HepG2 (cell line): Measurements from ENCODE around the gene KHK. TPM values are rescaled to one million over a fixed set of nuclear protein-coding genes. Genes with fewer than 3 reads are reported as not detected.

Experiments used
- EEA1 ChIP-seq: sonication (generic); formaldehyde crosslinking; IDR thresholded peaks from 2 replicates; pipeline ENCODE4 v1.5.1; 2020; ENCODE audit warnings: mild to moderate bottlenecking, missing genetic modification reagents, borderline replicate concordance
- HOXD1 ChIP-seq: sonication (generic); formaldehyde crosslinking; IDR thresholded peaks from 2 replicates; pipeline ENCODE4 v1.5.0; 2020; ENCODE audit warnings: missing genetic modification reagents
- JUND ChIP-seq: sonication (generic); formaldehyde crosslinking; IDR thresholded peaks from 2 replicates; pipeline ENCODE4 v1.8.0; 2022; ENCODE audit warnings: mild to moderate bottlenecking, missing genetic modification reagents
- PHF5A ChIP-seq: IDR thresholded peaks from one replicate; pipeline ENCODE4 v1.6.1; 2018; ENCODE audit warnings: low read depth, missing genetic modification reagents; ENCODE audit not compliant: unreplicated experiment
- POLR2A ChIP-seq, 2 experiments: IDR thresholded peaks; 2 replicates each; pipeline ENCODE4 v1.6.1; 2011; ENCODE audit warnings: low read depth in 2 of 2, low read length in 2 of 2, mild to moderate bottlenecking in 1 of 2, moderate library complexity in 1 of 2; ENCODE audit not compliant: insufficient read depth in 1 of 2
- SAP130 ChIP-seq: IDR thresholded peaks from 2 replicates; pipeline ENCODE4 v1.6.1; 2016; ENCODE audit warnings: low read depth
- SMARCC2 ChIP-seq: fragments of 450-650 bp; IDR thresholded peaks from 2 replicates; pipeline ENCODE4 v1.6.1; 2017; ENCODE audit warnings: antibody characterized with exemption, mild to moderate bottlenecking
- TARDBP ChIP-seq: sonication (generic); formaldehyde crosslinking; IDR thresholded peaks from 2 replicates; pipeline ENCODE4 v1.8.0; 2022; ENCODE audit warnings: mild to moderate bottlenecking, missing genetic modification reagents
- U2AF1 ChIP-seq: fragments of 200-400 bp; formaldehyde crosslinking; optimal IDR thresholded peaks from 2 replicates; pipeline ENCODE3; 2017; ENCODE audit warnings: mild to moderate bottlenecking, low read depth, low read length
- ZNF274 ChIP-seq: sonication (generic); formaldehyde crosslinking; IDR thresholded peaks from 2 replicates; pipeline ENCODE4 v1.5.1; 2020; ENCODE audit warnings: mild to moderate bottlenecking, missing genetic modification reagents
- ZNF547 ChIP-seq: sonication (generic); formaldehyde crosslinking; IDR thresholded peaks from 2 replicates; pipeline ENCODE4 v1.5.1; 2020; ENCODE audit warnings: mild to moderate bottlenecking, missing genetic modification reagents
- ZNF644 ChIP-seq: IDR thresholded peaks from 2 replicates; pipeline ENCODE4 v1.6.1; 2016; ENCODE audit warnings: low read depth
- ZSCAN29 ChIP-seq: sonication (generic); formaldehyde crosslinking; conservative IDR thresholded peaks from 2 replicates; pipeline ENCODE4 v1.4.0; 2020; ENCODE audit warnings: mild to moderate bottlenecking, missing genetic modification reagents
- polyA plus RNA-seq, 8 experiments: library from polyadenylated mRNA; depleted of rRNA in 3 of 8; stranded (reverse) in 7 of 8; unstranded in 1 of 8; fragments of >200 nt; fragmentation: Illumina TruSeq in 4 of 8; extraction: Trizol in 4 of 8; gene quantifications; 2 replicates each; pipeline versions ENCODE4 v1.2.1 to v1.2.3, GENCODE V29; 2011 to 2016; ENCODE audit warnings: low read depth in 4 of 8, missing spikeins in 1 of 8, mixed read lengths in 1 of 8; ENCODE audit not compliant: insufficient read depth in 1 of 8
- total RNA-seq, 5 experiments: library from RNA; depleted of rRNA; stranded (reverse); fragments of >200 nt; fragmentation: Illumina TruSeq; extraction: Trizol; gene quantifications; 2 replicates each; pipeline ENCODE4 v1.2.3, GENCODE V29; 2016; ENCODE audit warnings: low read depth in 1 of 5
- TF ChIP-seq, protein P1 (sequence below): sonication (generic); formaldehyde crosslinking; IDR thresholded peaks from 2 replicates; pipeline ENCODE4 v1.4.0; 2020; ENCODE audit warnings: missing genetic modification reagents, borderline replicate concordance
- TF ChIP-seq, protein P2 (sequence below): sonication (generic); formaldehyde crosslinking; IDR thresholded peaks from 2 replicates; pipeline ENCODE4 v1.8.0; 2022; ENCODE audit warnings: mild to moderate bottlenecking, missing genetic modification reagents, borderline replicate concordance
- TF ChIP-seq, protein P3 (sequence below), 2 experiments: sonication (generic) in 1 of 2; formaldehyde crosslinking in 1 of 2; IDR thresholded peaks; 2 replicates each; pipeline versions ENCODE4 v1.4.0 to v1.6.1; 2016 to 2020; ENCODE audit warnings: borderline replicate concordance in 1 of 2, low read depth in 1 of 2, mild to moderate bottlenecking in 1 of 2, missing genetic modification reagents in 1 of 2

KHK gene
- total and polyA plus RNA-seq, 2 of the 13 experiments (the other 11 are each of a cell fraction or from before 2014, with no cell fraction given) = 40.9 to 99.2 TPM

GRCh38 chr2:27086090-27086723 is 365 bp upstream of the KHK start (continued):
- TF ChIP-seq, protein P1, sequence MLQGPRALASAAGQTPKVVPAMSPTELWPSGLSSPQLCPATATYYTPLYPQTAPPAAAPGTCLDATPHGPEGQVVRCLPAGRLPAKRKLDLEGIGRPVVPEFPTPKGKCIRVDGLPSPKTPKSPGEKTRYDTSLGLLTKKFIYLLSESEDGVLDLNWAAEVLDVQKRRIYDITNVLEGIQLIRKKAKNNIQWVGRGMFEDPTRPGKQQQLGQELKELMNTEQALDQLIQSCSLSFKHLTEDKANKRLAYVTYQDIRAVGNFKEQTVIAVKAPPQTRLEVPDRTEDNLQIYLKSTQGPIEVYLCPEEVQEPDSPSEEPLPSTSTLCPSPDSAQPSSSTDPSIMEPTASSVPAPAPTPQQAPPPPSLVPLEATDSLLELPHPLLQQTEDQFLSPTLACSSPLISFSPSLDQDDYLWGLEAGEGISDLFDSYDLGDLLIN (CRISPR knock-in tag) = peak; percentile 94; the same call in 1 of the 2 replicates
- TF ChIP-seq EEA1 (CRISPR knock-in tag) (peak; percentile 58; the same call in 1 of the 2 replicates), ZSCAN29 (CRISPR knock-in tag) (0 out of 2 replicates have a peak, but pooled peaks have one; percentile 4), TARDBP (CRISPR knock-in tag) (0 out of 2 replicates have a peak, but pooled peaks have one; percentile 49), ZNF547 (CRISPR knock-in tag) (peak; percentile 67; the same call in 1 of the 2 replicates), JUND (CRISPR knock-in tag) (no peak), SAP130 (CRISPR knock-in tag) (peak; percentile 78; the same call in 1 of the 2 replicates), SMARCC2 (no peak), U2AF1 (no peak), PHF5A (CRISPR knock-in tag) (peak; percentile 82), HOXD1 (CRISPR knock-in tag) (peak; percentile 88; the same call in 1 of the 2 replicates), POLR2A (IDR thresholded peaks at IDR 0.05; ENCODE audit: insufficient read depth in 1 of 2, low read depth in 2 of 2, low read length in 2 of 2) (no peak), ZNF274 (CRISPR knock-in tag) (no peak; the same call in 1 of the 2 replicates), ZNF644 (CRISPR knock-in tag) (no peak)
- TF ChIP-seq, protein P2, sequence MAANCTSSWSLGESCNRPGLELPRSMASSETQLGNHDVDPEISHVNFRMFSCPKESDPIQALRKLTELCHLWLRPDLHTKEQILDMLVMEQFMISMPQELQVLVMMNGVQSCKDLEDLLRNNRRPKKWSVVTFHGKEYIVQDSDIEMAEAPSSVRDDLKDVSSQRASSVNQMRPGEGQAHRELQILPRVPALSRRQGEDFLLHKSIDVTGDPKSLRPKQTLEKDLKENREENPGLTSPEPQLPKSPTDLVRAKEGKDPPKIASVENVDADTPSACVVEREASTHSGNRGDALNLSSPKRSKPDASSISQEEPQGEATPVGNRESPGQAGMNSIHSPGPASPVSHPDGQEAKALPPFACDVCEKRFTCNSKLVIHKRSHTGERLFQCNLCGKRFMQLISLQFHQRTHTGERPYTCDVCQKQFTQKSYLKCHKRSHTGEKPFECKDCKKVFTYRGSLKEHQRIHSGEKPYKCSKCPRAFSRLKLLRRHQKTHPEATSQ (CRISPR knock-in tag) = no peak
- TF ChIP-seq, protein P3, sequence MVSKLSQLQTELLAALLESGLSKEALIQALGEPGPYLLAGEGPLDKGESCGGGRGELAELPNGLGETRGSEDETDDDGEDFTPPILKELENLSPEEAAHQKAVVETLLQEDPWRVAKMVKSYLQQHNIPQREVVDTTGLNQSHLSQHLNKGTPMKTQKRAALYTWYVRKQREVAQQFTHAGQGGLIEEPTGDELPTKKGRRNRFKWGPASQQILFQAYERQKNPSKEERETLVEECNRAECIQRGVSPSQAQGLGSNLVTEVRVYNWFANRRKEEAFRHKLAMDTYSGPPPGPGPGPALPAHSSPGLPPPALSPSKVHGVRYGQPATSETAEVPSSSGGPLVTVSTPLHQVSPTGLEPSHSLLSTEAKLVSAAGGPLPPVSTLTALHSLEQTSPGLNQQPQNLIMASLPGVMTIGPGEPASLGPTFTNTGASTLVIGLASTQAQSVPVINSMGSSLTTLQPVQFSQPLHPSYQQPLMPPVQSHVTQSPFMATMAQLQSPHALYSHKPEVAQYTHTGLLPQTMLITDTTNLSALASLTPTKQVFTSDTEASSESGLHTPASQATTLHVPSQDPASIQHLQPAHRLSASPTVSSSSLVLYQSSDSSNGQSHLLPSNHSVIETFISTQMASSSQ (IDR thresholded peaks at IDR 0.05; ENCODE audit: low read depth) = no peak
- TF ChIP-seq, protein P3 (CRISPR knock-in tag; IDR thresholded peaks at IDR 0.05; ENCODE audit: borderline replicate concordance) = peak; percentile 84
